Fibroblast of mammary gland (primary cell): Measurements from ENCODE around the gene GUCD1.
A peak's percentile ranks its signal among the peaks of the same experiment; 100 is the strongest.
"Not testable (repeated sequence)": the region's sequence is repeated elsewhere in the genome, so short reads cannot be mapped to it uniquely, and the experiment has no call there.

ENCODE experiments used
- DNase-seq: peaks from one replicate; pipeline ENCODE4 v3.0.0-alpha.2; 2010; ENCODE audit warnings: low read depth
- H3K4me3 ChIP-seq: 2 replicates; pipeline ENCODE4 v1.5.1; 2011; ENCODE audit warnings: low read depth, mild to moderate bottlenecking, low read length, moderate library complexity; ENCODE audit not compliant: control insufficient read depth
- CTCF ChIP-seq: conservative IDR thresholded peaks from 2 replicates; pipeline ENCODE4 v1.5.1; 2011; ENCODE audit warnings: low read depth, low read length, inconsistent platforms; ENCODE audit not compliant: control insufficient read depth, insufficient read depth

GUCD1 gene

DNA sequence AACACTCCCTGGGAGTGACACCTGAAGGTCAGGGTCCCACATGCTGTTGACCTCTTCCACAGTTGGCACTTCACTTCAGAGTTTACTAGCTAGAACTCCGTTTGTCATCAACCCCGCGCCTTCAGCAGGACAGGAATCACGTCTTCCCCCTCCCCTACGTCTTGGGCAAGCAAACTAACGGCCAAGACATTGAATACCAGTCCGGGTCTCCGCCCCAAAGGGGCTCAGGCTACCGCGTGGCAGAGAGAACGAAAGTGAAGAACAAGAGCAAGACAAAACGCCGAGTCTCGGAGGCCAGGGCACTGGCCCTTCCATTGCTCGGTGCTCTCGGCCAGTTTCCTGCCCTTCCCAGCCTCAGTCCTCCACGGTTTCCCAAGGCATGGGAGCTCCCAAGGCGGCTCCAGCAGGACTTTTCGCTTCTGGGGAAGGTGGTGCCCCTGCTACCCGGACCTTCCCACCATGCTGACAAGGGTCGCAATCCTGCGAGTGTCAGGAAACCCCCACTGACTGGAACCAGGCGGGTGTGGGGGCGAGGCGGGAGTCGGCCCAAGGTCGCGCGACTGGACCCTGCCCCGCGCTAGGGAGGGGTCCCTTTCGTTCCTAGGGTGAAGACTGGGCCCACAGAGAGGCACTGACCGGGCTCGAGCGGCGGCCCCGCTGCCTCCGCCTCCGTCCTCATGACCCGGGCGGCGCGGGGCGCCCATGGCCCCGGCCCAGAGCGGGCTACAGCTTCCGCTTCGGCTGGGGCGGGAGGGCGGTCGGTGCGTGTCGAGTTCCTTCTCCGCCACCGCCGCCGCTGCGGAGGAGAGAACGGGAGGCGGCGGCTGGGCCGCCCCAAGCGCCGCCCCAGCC, at the start of gene GUCD1:
GUCD1 (minus strand) TSS at position 826 of the 852 bp plus-strand sequence; CDS start at position 679, 147 bp downstream.
- peak; percentile 47 for DNase-seq
- H3K4me3 ChIP-seq = peak within 1 kb of the TSS; percentile 93
- no peak for TF ChIP-seq CTCF

- not testable (repeated sequence) for DNase-seq, H3K4me3 ChIP-seq
Observed at GRCh38 chr22:24603770-24604629, 49.1 kb upstream of the GUCD1 start.

DNA sequence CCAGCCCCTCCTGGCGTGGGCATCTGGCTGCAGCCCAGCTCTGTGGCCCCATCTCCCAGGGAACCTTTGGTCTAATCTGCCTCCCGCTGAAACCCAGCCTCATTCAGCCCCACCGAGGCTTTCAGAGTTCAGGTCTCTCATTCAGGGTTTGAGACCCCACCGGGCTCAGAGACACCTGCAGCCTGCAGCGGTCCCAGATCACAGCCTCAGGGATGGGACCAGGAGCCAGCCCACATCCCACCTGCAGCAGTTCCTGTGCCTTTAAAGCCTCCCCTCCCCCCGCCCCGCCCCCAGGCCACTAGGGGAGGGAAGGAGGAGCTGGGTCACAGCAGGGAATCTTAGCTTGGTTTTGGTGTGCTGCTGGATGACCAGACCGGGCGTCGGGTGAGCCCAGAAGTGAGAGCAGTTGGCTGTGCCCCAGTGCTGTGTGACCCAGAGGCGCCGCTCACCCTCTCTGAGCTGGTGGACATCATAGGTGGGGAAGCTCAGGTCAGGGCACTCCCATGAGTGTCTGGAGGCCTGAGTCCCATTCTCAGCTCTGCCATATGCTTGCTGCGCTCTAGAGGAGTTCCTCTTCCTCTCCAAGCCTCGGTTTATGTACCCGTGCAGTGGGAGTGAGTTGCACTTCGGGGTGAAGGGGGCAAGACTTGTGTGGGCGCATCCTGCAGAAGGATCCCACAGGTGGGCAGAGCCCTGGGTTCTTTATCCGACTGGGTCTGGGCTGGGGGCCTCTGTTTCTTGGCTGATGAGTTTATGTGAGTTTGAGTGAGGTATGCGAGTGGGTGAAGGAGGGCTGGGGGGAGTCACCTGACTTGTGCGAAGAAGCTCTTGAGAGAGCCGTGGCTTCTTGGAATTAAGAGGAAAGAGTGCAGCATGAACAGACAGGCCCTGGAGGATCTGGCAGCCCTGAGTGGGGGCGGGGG, 48.2 kb upstream of the GUCD1 start, which contains the start of gene GGT1:
GGT1 (plus strand) TSS at position 347 of the 923 bp plus-strand sequence. CDS start 7,889 bp downstream, outside the sequence.
- H3K4me3 ChIP-seq, DNase-seq: not testable (repeated sequence)

DNA sequence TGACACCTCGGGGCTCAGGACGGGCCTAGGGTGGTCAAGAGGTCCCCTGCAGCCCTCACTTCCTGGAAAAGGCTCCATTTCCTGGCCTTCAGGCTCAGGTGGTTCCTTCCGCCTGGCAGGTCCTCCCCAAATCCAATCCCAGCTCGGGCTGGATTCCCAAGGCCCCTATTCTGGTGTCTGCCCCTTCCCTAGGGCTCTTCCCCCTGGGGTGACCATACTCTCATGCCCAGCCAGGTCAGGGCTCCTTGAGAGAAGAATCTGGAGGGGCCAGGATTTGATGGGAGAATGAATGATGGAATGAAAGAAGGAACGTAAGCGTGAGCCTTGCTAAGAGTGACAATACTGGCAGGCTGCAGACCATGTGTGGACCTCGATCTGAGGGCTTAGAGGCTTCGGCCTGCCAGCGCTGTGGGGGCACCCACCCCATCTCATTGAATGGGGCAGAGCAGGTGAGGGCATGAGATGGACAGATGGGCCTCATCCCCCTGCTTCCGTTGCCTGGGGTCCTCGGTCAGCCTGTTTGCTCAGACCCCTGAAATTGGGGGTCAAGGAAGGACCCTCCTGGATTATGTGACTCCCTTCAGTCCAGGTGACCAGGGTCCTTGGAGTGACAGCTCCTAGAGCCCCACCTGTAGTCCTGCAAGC, 47.3 kb upstream of the GUCD1 start:
- not testable (repeated sequence) for DNase-seq, H3K4me3 ChIP-seq

GRCh38 chr22:24601217-24602104, 46.5 kb upstream of the GUCD1 start:
- H3K4me3 ChIP-seq = no peak overlapping the region
- DNase-seq = no peak
- no peak for TF ChIP-seq CTCF

GRCh38 chr22:24599958-24600715, 45.2 kb upstream of the GUCD1 start:
- DNase-seq = peak; percentile 22
- not testable (repeated sequence) for H3K4me3 ChIP-seq

GRCh38 chr22:24599514-24599913, 44.6 kb upstream of the GUCD1 start:
- no peak overlapping the region for H3K4me3 ChIP-seq
- DNase-seq = no peak
- TF ChIP-seq CTCF = no peak

GRCh38 chr22:24597076-24597475, 42.1 kb upstream of the GUCD1 start:
- not testable (repeated sequence) for DNase-seq, H3K4me3 ChIP-seq
